Measurements from ENCODE around the gene FAM163B. TPM values are rescaled to one million over a fixed set of nuclear protein-coding genes. Genes with fewer than 3 reads are reported as not detected.
A peak's percentile ranks its signal among the peaks of the same experiment; 100 is the strongest.

The FAM163B gene
- total RNA-seq, 2 experiments from 2014 or later, result not detected

DNA sequence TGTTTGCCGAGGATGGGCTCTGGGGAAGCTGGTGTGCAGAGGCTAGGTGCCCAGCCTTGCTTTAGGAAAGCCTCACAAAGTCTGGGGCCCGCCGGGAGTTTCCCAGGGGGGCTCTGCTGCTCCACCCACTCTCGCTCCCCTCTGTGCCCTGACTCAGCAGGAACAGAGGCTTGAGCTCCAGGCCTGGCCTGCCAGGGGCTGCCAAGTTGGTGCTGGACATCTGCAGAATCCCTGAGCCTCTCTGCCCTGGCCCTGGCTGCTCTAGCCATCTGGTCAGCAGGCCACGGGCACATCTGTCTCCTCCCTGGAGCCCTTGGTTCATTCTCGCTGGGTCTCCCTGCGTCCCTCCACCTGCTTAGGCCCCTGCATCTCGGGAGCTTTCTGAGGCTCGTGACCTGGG lies 75.3 kb downstream of the FAM163B start:
- no peak overlapping the region for H3K4me3 Mint-ChIP-seq
- peak; percentile 24 for DNase-seq
- H3K27me3 Mint-ChIP-seq, result peaks cover 5% of the 10 kb centered on the region
- ChIA-PET POLR2A (no interaction called here), CTCF (interaction anchor here (0.7 to 2.4 kb wide), 9 partner anchors 10 to 209 kb away, joined by 3 to 15 read pairs (median 3); no protein-coding TSS in a partner anchor)
- no peak overlapping the region for H3K27ac Mint-ChIP-seq
- no peak for TF ChIP-seq CTCF (IDR thresholded peaks at IDR 0.05)
- no peaks in the 10 kb centered on the region for H3K36me3 Mint-ChIP-seq (ENCODE audit: low read depth)
- no peak for ATAC-seq
- intact Hi-C loops (cut with micrococcal nuclease), result loop anchor here (10.0 kb wide), 1 partner anchor 191 kb away; no protein-coding TSS in a partner anchor
- H3K9me3 Mint-ChIP-seq, result no peaks in the 10 kb centered on the region
- peaks cover 12% of the 10 kb centered on the region for H3K4me1 Mint-ChIP-seq (ENCODE audit: low read depth)

DNA sequence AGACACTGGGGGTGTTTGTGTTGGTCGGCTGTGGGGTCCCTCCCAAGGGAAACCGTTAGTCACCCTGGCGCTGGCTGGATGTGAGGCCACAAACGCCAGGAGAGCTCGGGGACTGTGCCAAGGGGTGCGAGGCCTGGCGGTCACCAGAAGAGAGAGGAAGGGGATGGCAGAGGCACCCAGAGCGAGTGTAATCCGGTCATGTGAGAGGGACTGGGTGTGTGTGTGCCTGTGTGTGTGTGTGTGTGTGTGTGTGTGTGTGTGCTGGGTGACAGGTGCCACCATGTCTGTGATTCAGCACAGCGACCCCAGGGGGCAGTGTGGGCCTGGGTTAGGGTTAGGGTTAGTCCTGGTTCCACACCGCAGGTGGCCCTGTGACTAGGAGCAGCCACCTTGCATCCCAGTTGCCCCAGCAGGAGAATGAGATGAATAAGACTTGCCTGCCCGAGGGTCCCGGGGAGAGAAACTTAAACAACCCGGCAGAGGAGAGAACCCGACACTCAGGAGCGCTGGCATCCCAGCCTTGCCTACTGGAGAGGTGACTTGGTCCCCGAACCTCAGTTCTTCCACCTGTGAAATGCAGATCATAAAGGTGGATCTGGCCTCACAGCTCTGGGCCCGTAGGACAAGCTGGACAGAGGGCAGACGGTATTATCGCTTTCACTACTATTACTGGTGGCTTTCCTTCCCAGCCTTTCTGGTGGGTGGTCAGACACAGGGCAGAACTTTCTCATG lies 76.1 kb downstream of the FAM163B start:
- DNase-seq (peak; percentile 87), ATAC-seq (peak; percentile 85)
- intact Hi-C loops (cut with micrococcal nuclease), result loop anchor here (10.0 kb wide), 1 partner anchor 192 kb away; no protein-coding TSS in a partner anchor
- Mint-ChIP-seq H3K27me3 (peaks cover 5% of the 10 kb centered on the region), H3K9me3 (no peaks in the 10 kb centered on the region), H3K27ac (no peak overlapping the region), H3K4me3 (no peak overlapping the region), H3K36me3 (ENCODE audit: low read depth) (no peaks in the 10 kb centered on the region), H3K4me1 (ENCODE audit: low read depth) (peaks cover 12% of the 10 kb centered on the region)
- ChIA-PET CTCF (interaction anchor here (0.7 to 2.4 kb wide), 9 partner anchors 10 to 210 kb away, joined by 3 to 15 read pairs (median 3); no protein-coding TSS in a partner anchor), POLR2A (no interaction called here)
- peak; percentile 55 for TF ChIP-seq CTCF (IDR thresholded peaks at IDR 0.05)

GRCh38 chr9:133531293-133531692 lies 77.9 kb downstream of the FAM163B start:
- no peak for ATAC-seq
- CTCF ChIA-PET, result interaction anchor here (1.4 kb wide), 1 partner anchor 207 kb away, joined by 4 read pairs; the partner anchor contains the start of gene SARDH

GRCh38 chr9:133529874-133530273 lies 79.3 kb downstream of the FAM163B start:
- Mint-ChIP-seq H3K4me3 (no peak overlapping the region), H3K9me3 (no peaks in the 10 kb centered on the region), H3K4me1 (ENCODE audit: low read depth) (peaks cover 17% of the 10 kb centered on the region), H3K27ac (no peak overlapping the region), H3K27me3 (peaks cover 3% of the 10 kb centered on the region), H3K36me3 (ENCODE audit: low read depth) (no peaks in the 10 kb centered on the region)
- intact Hi-C loops (cut with micrococcal nuclease), result loop anchor here (10.0 kb wide), 1 partner anchor 195 kb away; no protein-coding TSS in a partner anchor
- ATAC-seq (no peak), DNase-seq (no peak)
- no peak for TF ChIP-seq CTCF (IDR thresholded peaks at IDR 0.05)
- POLR2A ChIA-PET, result no interaction called here
- CTCF ChIA-PET, result interaction anchor here (1.4 kb wide), 1 partner anchor 209 kb away, joined by 4 read pairs; the partner anchor contains the start of gene SARDH

More at GRCh38 chr9:133531293-133531692, 77.9 kb downstream of the FAM163B start:
- POLR2A ChIA-PET, result no interaction called here
- intact Hi-C loops (cut with micrococcal nuclease), result loop anchor here (10.0 kb wide), 1 partner anchor 194 kb away; no protein-coding TSS in a partner anchor
- DNase-seq, result no peak
- peaks cover 5% of the 10 kb centered on the region for H3K27me3 Mint-ChIP-seq
- no peaks in the 10 kb centered on the region for H3K9me3 Mint-ChIP-seq
- H3K4me1 Mint-ChIP-seq (ENCODE audit: low read depth), result peaks cover 17% of the 10 kb centered on the region
- no peak overlapping the region for H3K27ac Mint-ChIP-seq
- no peaks in the 10 kb centered on the region for H3K36me3 Mint-ChIP-seq (ENCODE audit: low read depth)
- TF ChIP-seq CTCF (IDR thresholded peaks at IDR 0.05), result no peak
- H3K4me3 Mint-ChIP-seq, result no peak overlapping the region

GRCh38 chr9:133529457-133529856 lies 79.7 kb downstream of the FAM163B start:
- ATAC-seq (no peak), DNase-seq (no peak)
- H3K4me3 Mint-ChIP-seq, result no peak overlapping the region
- H3K9me3 Mint-ChIP-seq, result no peaks in the 10 kb centered on the region
- peaks cover 3% of the 10 kb centered on the region for H3K27me3 Mint-ChIP-seq
- intact Hi-C loops (cut with micrococcal nuclease), result no loop called here
- no peaks in the 10 kb centered on the region for H3K36me3 Mint-ChIP-seq (ENCODE audit: low read depth)
- ChIA-PET POLR2A (no interaction called here), CTCF (no interaction called here)
- H3K4me1 Mint-ChIP-seq (ENCODE audit: low read depth), result peaks cover 17% of the 10 kb centered on the region
- TF ChIP-seq CTCF (IDR thresholded peaks at IDR 0.05), result no peak
- H3K27ac Mint-ChIP-seq, result no peak overlapping the region
